ES-I3 (cell line): ENCODE results near the gene JAKMIP2.

Experiments used
- H3K36me3 ChIP-seq: 2 replicates; pipeline ENCODE4 v1.6.1; 2013; ENCODE audit warnings: mild to moderate bottlenecking, low read length, control low read depth, moderate library complexity; ENCODE audit not compliant: insufficient read depth
- H3K4me1 ChIP-seq: 2 replicates; pipeline ENCODE4 v1.6.1; 2013; ENCODE audit warnings: mild to moderate bottlenecking, control low read depth, low read length; ENCODE audit not compliant: insufficient read depth
- H3K9ac ChIP-seq: 2 replicates; pipeline ENCODE4 v1.6.1; 2013; ENCODE audit warnings: low read depth, mild to moderate bottlenecking, low read length, moderate library complexity
- H3K9me3 ChIP-seq: 2 replicates; pipeline ENCODE4 v1.6.1; 2013; ENCODE audit warnings: mild to moderate bottlenecking, low read length, moderate library complexity; ENCODE audit not compliant: control insufficient read depth, insufficient read depth

Gene JAKMIP2

DNA sequence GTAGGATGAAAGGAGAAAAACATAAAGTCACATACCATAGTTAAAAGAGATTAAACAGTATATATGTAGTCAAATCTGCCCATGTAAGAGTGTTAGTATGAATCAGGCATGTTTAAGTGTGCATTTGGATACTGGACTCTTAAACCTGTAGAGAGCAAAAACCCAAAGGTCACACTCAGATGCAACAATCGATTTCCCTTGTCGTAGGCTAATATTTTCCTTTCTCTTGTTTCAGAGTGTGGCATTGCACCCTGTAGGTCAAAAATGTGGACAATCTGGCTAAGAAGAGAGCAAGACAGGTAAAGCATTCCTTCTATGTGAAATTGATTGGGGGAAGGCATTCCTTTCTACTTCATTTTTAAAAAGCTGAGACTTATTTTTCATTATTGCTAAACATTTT is 8.9 kb downstream of the JAKMIP2 start:
- Histone ChIP-seq H3K36me3 (no peaks in the 10 kb centered on the region), H3K4me1 (no peaks in the 10 kb centered on the region; the same call in 1 of the 2 replicates), H3K9ac (no peak overlapping the region), H3K9me3 (no peaks in the 10 kb centered on the region)

DNA sequence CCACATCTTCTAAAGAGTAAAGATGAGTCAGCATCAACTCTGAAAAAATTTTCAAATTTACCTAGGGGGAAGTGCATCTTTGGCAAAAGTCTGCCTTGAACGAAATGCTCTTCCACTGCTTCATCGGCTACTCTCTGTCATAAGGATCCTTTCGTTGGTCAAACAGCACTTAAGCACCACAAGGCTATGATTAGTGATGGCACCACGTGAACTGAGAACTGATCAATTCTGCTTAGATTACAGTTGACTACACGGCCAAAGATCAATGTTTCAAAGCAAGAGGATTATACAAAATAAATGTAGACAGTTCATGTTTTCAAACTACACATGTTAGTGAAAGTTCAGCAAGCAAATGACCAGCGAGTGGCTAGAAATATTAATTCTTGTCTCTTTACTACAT is 9.4 kb downstream of the JAKMIP2 start:
- no peaks in the 10 kb centered on the region for H3K36me3 ChIP-seq
- no peaks in the 10 kb centered on the region for H3K9me3 ChIP-seq
- no peaks in the 10 kb centered on the region; the same call in 1 of the 2 replicates for H3K4me1 ChIP-seq
- H3K9ac ChIP-seq, result no peak overlapping the region

DNA sequence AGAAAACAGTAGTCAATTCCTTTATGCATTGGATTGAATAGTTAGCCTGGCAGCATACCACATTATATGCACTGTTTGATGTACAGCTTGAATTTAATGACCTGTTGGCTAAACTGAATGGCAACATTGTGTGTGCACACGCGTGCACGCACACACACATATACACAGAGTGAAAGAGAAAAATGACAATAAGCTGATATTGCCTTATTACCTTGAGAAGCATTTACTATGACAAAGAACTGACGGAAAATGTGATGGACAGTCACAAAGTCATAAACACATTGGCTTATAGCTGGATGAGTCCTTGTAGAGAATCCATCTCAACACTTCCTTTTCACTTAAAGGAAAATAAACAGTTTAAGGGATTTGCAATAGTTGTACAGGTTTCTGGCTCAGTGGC is 15.5 kb downstream of the JAKMIP2 start:
- H3K36me3 ChIP-seq, result no peaks in the 10 kb centered on the region
- H3K9ac ChIP-seq, result no peak overlapping the region
- no peaks in the 10 kb centered on the region for H3K4me1 ChIP-seq

DNA sequence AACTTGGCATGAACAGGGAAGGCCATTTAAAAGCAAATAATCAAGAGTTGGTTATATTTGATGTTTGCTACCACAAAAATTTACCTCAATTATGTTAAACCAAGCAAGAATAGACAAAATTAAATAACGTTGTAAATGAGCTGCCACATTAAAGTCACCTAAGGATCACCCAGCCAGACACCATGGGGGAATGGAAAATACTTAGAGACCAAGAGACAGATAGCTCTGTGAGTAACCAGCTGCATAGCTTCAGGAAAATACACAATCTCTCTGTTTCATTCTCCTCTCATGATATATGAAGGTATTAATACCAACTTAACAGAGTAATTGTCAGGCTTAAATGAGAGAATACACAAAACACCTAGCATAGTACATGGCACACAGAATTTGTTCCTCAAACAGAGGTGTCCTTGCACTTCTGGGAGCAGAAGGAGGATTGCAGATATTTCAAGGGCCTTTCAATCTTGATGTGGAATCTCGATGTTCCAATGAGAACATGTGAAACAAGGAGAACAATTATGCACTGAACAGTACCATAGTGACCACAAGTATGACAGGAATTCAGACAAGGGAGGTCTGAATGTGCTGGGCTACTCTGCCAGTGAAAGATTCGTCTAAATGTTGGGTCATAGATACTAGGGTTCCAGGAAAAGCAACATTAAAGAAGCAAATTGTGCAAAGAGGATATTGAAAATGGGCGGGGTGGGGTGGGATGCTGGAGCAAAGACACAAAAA is 18.6 kb downstream of the JAKMIP2 start:
- Histone ChIP-seq H3K9me3 (no peaks in the 10 kb centered on the region), H3K9ac (no peak overlapping the region), H3K36me3 (no peaks in the 10 kb centered on the region), H3K4me1 (0 out of 2 replicates have a peak, but pooled peaks cover 7% of the 10 kb centered on the region)

More for the DNA sequence above, 15.5 kb downstream of the JAKMIP2 start:
- H3K9me3 ChIP-seq, result no peaks in the 10 kb centered on the region

DNA sequence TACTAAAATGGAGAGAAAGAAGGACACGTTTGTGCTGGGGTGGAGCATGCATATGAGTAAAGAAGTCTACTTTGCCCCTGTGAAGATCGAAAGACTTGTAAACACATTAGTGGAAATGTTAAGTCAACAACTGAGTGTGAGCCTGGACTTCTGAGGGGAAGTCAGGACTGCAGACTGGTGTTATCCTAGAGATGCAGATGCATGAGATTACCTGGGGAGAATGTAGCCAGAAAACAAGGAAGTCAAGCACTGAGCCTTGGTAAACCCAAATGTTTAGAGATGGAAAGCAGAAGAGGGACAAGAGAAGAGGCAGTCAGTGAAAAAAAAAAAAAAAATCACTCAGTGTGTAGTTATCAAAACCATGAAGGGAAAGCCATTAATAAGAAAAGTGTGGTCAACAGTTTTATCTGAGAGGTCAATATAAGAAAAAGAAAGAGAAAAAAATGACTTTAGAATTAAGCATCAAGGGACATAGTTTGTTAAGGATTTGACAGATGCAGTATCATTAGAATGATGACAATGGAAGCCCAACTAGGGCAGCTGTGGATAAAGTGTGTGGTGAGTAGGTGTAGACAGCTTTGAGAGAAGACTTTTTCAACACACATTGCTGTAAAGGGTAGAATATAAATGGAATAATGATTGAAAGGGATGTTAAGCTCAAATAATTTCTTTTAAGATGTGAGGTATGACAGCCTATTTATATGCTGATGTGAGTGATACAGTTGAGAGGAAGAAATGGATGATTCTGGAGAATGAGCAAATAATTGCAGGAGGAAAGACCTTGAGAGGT is 22.2 kb downstream of the JAKMIP2 start:
- H3K36me3 ChIP-seq, result no peaks in the 10 kb centered on the region
- no peaks in the 10 kb centered on the region for H3K9me3 ChIP-seq
- 0 out of 2 replicates have a peak, but pooled peaks cover 7% of the 10 kb centered on the region for H3K4me1 ChIP-seq
- no peak overlapping the region for H3K9ac ChIP-seq

DNA sequence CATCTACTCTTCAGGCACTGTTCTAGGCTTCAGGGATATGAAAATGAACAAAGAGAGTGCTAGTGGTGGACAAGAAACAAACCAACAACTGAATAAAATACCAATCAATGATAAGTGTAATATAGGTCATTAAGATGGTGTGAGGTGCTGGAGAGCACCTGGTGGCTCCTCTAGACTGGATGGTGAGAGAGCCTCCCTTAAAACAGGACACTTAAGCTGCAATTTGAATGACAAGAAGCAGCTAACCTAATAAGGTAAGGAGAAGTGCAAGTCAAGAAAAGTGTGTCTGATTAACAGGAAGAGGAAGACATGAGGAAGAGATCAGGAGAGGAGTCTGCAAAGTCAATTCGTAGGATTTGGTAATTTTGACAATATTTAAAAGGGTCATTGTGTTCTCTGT is 23.1 kb downstream of the JAKMIP2 start:
- 0 out of 2 replicates have a peak, but pooled peaks cover 7% of the 10 kb centered on the region for H3K4me1 ChIP-seq
- H3K9ac ChIP-seq, result no peak overlapping the region
- H3K9me3 ChIP-seq, result no peaks in the 10 kb centered on the region
- H3K36me3 ChIP-seq, result no peaks in the 10 kb centered on the region

DNA sequence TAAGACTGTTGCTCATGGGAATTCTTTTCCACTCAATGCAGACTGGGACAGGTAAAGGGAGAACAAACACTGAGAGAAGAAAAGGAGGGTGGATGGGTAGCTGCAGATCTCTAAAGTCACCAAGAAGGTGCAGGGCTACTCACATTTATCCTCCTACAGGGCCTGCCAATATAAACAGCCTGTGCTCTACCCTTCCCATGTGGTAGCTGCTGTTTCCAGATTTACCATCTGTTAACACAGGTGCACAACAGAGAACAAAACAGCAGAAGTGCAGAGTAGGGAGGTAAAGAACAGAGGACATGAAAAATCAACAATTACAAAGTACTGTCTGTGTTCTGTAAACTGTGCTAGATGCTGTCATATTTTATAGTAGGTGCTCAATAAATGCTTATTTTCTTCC is 26.0 kb downstream of the JAKMIP2 start:
- H3K9ac ChIP-seq, result no peak overlapping the region
- H3K9me3 ChIP-seq, result no peaks in the 10 kb centered on the region
- no peaks in the 10 kb centered on the region for H3K36me3 ChIP-seq
- H3K4me1 ChIP-seq, result peaks cover 15% of the 10 kb centered on the region

DNA sequence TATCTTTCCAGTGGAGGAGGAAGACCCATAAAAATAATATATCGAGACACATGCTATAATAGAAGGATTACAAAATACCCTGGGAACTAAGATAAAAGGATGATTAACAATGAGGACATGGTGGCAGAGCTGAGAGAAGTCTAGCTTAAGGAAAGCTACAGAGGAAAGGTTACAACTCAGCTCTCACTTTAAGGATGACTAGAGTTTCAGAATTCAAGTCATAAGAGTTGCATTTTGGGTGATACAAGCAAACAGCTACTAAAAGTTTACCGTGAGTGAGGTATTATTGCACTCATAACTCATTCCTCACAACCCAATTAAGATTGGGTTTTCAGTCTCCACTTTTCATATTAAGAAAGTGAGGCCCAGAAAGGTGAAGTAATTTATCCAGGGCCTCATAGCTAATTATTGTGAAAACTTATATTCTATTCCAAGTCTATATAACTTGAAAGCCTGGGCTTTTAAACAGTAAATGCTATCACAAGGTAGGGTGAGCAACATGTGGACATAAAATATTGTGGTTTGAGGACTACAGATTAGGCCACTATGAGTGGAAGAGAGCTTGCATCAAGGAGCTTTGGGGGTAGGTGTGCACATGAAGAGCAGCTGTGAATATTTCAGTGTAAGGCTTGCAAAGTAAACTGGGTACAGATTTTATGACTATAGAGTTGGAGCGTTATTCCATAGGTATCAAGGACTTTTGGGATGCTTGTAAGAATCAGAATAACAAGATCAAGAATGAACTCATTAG is 28.0 kb downstream of the JAKMIP2 start:
- H3K4me1 ChIP-seq, result peaks cover 22% of the 10 kb centered on the region
- H3K9me3 ChIP-seq, result no peaks in the 10 kb centered on the region
- H3K9ac ChIP-seq, result no peak overlapping the region
- H3K36me3 ChIP-seq, result no peaks in the 10 kb centered on the region

DNA sequence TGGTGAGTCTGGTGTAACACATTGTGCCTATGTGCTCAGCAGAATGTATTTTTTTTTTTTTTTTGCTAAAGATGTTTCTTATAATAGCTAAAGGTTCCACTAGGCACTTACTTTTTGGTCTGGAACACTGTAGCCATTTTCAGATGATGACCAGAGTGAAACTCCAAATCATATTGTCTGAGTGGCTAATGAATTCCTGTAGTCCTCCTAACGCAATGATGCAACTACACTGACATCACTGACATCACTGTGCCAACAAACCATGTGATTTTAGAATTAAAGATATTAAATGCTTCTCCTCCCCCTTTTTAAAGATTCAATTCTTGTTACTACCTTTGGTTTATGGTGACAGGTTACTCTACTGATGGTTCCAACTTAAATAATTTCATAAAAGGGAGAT is 28.8 kb downstream of the JAKMIP2 start:
- H3K9ac ChIP-seq, result no peak overlapping the region
- no peaks in the 10 kb centered on the region for H3K9me3 ChIP-seq
- H3K4me1 ChIP-seq, result peaks cover 25% of the 10 kb centered on the region
- no peaks in the 10 kb centered on the region for H3K36me3 ChIP-seq

DNA sequence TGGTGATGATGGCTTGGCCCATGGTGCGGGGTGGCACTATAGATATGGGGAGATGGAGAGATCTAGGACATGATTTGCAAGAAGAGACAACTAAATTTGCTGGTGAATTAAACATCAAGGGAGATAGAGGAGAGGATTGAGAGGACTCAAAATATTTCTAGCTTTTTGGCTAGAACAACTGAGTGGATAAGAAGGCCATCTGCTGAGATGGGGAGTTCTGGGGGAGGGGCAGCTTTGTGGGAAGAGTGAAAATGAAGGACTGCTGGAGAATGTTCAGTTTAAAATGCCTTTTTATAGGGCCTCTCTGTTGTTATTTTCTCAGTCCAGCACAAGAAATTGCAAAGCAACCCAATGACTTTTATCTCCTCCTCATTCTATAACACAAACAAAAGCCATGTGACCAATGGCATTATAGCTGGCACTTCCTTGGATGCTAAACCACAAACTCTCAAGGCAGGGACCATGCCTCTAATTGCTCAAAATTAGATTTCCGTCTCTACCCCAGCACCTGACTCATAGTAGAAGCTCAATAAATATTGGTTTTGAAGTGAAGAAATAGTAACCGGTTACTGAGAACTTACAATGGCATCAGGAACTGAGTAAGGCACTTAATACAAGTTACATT is 29.8 kb downstream of the JAKMIP2 start:
- H3K36me3 ChIP-seq, result no peaks in the 10 kb centered on the region

DNA sequence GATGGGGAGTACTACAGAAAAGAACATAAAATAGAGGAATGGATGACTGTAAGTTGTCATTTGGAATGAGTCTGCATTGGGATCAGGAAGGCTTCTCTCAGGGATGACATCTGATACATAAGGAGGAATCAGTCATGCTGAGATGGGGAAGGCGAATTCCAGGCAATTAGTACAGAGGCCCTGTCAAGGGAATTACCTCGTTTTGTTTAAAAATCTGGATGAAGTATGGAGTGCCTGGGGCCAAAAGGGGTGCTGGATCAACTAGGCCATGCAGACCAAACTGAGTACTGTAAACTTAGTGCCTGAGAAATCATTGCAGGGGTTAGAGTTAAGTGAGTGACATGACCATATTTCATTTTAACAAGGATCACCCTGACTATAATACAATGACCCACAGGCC is 30.5 kb downstream of the JAKMIP2 start:
- Histone ChIP-seq H3K9me3 (no peaks in the 10 kb centered on the region), H3K9ac (no peak overlapping the region), H3K4me1 (peaks cover 30% of the 10 kb centered on the region), H3K36me3 (no peaks in the 10 kb centered on the region)

More for the DNA sequence above, 29.8 kb downstream of the JAKMIP2 start:
- Histone ChIP-seq H3K9me3 (no peaks in the 10 kb centered on the region), H3K4me1 (peaks cover 30% of the 10 kb centered on the region), H3K9ac (no peak overlapping the region)

DNA sequence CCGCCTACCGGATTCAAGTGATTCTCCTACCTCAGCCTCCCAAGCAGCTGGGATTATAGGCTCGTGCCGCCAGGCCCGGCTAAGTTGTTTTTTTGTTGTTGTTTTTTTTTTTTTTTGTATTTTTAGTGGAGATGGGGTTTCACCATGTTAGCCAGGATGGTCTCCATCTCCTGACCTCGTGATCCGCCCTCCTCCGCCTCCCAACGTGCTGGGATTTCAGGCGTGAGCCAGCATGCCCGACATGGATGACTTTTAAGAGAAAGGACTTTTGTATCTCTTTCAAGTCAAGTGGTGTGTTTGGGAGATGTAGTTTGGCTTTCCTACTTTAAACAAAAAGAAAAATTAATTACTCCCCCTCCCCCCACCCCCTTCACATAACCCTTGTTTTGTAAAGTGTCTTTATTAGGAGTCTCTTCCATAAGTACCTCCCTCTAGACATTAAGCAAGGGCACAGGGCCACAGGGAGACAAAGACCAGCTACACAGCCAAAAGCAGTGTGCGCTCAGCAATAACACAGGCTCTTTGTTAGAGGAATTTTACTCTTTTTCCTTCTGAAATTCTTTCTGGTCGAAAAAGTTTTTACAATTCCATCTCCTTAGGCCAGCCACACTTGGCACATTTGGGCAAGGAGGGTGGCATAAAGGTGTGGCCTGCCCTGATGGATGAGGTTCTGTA is 31.2 kb downstream of the JAKMIP2 start:
- Histone ChIP-seq H3K36me3 (no peaks in the 10 kb centered on the region), H3K9ac (no peak overlapping the region), H3K9me3 (no peaks in the 10 kb centered on the region), H3K4me1 (peaks cover 30% of the 10 kb centered on the region)

DNA sequence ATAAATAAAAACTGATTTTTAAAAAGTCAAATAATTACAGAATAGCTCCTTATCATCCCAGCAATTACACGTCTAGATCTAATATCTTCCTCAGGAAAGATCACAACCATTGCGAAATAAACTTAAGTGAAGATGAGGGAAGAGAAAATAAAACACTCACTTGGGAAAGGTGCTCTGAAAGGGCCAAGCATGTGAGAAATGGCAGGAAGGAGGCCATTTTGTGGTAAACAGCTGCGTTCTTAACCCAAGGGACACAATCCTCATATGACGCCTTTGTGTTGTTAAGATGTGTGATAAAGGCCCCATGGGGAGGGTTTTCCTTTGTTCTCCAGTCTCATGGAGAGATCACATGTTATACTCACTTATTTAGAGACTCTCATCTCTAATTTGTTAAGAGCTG is 32.5 kb downstream of the JAKMIP2 start:
- Histone ChIP-seq H3K9me3 (no peaks in the 10 kb centered on the region), H3K9ac (no peak overlapping the region), H3K4me1 (peaks cover 30% of the 10 kb centered on the region), H3K36me3 (no peaks in the 10 kb centered on the region)

DNA sequence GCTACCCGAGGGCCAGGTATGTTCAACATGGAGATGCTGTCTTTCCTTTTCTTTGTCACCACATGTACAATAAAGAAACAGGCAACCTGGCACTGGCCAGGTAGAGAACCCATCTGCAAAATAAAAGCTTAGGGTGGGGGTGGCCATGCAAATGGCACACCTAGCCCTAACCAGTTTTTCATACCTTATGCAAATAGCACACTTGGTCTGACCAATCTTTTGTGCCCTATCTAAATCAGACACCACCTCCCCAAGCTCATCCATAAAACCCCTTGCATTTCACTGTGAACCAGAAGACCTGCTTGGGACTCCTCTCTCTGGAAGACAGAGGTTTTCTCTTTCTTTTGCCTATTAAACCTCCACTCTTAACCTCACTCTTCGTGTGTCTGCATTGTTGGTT is 33.9 kb downstream of the JAKMIP2 start:
- Histone ChIP-seq H3K36me3 (no peaks in the 10 kb centered on the region), H3K4me1 (peaks cover 30% of the 10 kb centered on the region), H3K9ac (no peak overlapping the region)

More for the DNA sequence above, 33.9 kb downstream of the JAKMIP2 start:
- H3K9me3 ChIP-seq, result no peaks in the 10 kb centered on the region
